ENCODE measurements around the gene EIF1.
A peak's percentile ranks its signal among the peaks of the same experiment; 100 is the strongest.

Gene EIF1

DNA sequence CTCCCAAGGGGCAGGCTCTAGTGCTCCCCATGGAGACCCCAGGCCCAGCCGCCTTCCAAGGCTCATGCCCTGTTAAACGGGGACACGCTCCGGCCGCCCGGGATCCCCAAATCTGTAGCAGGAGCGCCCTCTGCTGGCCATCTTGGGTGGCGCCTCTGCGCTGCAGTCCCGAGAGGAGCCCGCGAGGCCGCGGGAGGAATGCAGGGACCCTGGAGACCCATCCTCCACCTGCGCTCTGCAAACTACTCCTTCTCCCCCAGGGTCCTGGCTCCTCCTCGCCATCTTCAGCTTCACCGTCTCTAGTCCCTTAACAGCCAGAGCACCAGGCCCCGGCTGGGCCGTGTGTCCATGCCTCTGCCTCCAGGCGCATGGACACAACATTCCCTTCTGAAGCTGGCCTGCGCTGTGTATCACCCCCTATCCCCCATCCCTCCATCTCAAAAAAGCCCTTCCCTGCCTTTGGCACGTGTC, 40.7 kb upstream of the EIF1 start:
- no peak overlapping the region; the same call in 1 of the 2 replicates for H3K4me3 ChIP-seq (ENCODE audit: low read depth, low read length)
- peak; percentile 65 for TF ChIP-seq CTCF (IDR thresholded peaks at IDR 0.05; ENCODE audit: low read depth, low read length)

DNA sequence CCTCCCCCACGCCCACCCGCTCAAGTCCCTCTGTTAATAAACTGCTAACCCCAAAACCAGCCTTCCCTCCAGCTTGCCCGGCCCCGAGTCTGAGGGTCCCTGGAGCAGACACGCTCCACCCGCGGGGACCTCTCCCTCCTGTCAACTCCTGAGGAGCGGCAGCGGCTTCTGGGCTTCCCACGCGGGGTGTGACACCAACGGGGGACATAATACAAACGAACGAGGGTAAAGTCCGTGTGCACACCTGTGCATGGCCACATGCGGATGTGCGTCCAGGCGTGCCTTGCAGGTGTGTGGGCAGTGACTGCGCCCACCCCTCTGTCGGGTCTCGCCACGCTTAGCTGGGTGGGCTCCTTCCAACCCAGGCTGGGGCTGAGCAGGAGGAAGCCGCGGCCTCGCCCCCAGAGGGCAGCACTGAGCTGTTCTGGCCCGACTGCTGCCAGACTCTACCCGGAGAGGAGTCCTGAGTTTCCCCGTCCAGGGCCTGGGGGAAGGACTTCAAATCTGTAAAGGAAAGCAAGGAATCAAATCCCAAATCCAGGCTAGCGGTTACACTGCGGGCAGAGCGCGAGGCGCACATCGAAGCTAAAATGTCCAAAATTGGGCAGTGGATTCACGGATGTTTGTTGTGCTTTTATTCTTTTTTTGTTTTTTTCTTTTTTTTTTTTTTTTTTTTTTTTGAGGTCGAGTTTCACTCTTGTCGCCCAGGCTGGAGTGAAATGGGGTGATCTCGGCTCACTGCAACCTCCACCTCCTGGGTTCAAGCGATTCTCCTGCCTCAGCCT, 40.1 kb upstream of the EIF1 start:
- peak overlapping the region; percentile 49 for H3K4me3 ChIP-seq (ENCODE audit: low read depth, low read length)
- peak; percentile 94 for TF ChIP-seq CTCF (IDR thresholded peaks at IDR 0.05; ENCODE audit: low read depth, low read length)

DNA sequence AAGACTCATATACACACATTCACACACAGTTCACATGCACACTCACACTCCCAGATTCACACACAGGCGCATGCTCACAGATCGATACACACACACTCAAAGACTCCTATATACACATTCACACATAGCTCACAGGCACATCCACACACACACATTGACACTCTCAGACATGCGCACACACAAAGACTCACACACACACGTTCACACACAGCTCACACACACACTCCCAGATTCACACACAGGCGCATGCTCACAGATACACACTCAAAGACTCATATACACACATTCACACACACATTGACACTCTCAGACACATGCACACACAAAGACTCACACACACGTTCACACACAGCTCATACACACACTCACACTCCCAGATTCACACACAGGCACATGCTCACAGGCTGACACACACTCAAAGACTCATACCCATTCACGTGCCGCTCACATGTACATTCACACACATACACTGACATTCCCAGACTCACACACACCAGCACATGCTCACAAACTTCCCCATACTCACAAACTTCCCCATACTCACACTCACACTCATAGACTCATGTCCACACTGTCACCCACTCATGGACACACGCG, 38.7 kb upstream of the EIF1 start:
- no peak for TF ChIP-seq CTCF (IDR thresholded peaks at IDR 0.05; ENCODE audit: low read depth, low read length)
- no peak overlapping the region for H3K4me3 ChIP-seq (ENCODE audit: low read depth, low read length)

DNA sequence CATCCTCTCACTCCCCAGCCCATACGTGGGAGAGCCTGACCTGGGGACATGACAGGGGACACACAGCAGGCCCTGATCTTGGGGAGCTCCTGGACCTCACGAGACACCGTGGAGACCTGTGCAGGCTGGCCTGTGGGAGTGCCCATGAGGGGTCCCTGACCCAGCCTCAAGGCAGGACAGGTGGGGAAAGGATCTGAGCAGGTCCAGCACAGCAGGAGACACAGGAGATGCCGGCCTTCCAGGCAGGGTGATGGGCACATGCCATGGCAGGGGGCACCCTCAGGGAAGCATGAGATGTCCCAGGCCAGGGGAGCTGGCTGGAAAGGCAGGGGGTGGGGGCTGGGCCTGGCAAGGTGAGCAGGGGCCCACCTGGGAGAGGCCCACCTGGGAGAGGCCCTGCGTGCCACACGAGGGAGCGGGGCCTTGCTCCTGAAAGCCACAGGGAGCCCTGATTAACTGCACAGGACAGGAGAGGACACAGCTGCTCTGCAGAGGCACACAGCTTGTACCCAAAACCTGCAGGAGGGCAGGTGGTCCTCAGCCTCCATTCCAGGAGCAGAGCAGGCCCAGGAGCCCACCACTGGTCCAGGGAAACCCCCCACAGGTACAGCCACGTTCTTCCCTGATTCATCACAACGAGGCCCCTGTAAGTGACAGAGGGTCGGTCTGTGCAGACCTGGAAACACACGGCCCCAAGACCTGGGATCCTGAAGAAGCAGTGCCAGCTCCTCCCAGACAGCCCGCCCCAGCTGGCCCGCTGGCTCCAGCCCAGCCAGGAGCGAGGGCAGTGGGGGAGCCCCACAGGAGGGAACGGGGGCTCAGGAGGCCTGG, 37.7 kb upstream of the EIF1 start:
- H3K4me3 ChIP-seq (ENCODE audit: low read depth, low read length), result no peak overlapping the region
- no peak for TF ChIP-seq CTCF (IDR thresholded peaks at IDR 0.05; ENCODE audit: low read depth, low read length)

DNA sequence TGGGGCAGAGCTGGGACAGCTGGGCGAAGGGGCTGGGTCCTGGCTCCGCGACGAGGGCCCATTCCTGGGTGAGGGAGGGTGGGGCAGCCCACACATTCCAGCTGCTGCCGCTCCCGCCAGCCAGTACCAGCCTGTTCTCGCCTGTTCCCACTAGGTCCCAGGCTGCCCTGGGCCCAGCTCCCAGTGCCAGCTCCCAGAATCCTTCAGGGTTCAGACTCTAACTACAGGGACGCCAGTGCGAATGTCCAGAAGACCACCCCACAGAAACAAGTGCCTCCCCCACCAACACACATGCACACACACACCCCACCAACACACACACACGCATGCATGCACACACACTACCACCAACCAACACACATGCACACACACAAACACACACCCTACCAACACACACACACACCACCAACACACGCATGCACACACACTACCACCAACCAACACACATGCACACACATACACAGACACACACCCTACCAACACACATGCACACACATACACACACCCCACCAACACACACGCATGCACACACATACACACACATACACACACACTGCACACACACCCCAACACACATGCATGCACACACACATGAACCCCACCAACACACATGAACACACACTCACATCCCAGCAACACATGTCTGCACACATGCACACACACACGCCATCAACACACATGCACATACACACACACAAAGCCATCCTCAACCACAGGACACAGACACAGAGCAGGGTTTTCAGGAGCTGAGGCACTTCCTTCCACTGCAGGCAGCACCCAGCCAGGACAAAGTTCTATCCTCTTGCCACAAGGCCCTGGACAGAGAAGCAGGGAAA, 36.8 kb upstream of the EIF1 start:
- H3K4me3 ChIP-seq (ENCODE audit: low read depth, low read length), result no peak overlapping the region
- no peak for TF ChIP-seq CTCF (IDR thresholded peaks at IDR 0.05; ENCODE audit: low read depth, low read length)

DNA sequence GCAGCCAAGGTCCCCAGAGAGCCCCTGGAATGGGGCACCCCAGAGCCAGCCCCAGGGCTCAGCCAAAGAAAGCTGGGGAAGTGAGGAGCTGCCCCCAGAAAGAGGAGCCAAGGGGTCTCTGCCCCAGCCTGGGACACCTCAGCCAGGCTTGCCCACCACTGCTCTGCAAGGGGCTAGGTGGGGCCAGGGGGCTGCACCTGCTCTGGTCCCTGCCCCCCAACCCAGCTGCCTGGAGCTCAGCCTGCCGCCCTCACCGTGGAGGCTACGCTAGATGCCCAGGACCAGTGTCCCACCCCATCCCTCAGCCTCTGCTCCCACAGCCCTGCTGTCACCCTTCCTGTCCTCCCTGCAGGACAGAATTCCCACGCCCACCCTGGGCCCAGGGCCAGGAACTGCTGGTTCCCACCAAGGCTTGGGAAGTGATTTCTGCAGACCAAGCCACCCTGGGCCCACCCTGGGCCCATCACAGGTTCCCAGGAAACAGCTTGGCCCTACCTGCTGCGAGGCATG, 36.2 kb upstream of the EIF1 start:
- TF ChIP-seq CTCF (IDR thresholded peaks at IDR 0.05; ENCODE audit: low read depth, low read length), result no peak
- H3K4me3 ChIP-seq (ENCODE audit: low read depth, low read length), result no peak overlapping the region

All from WI38 (cell line).